ENCODE data around the gene LMO1.

GRCh38 chr11:8183111-8183510, 80.6 kb downstream of the LMO1 start:
- TF ChIP-seq, protein P1, sequence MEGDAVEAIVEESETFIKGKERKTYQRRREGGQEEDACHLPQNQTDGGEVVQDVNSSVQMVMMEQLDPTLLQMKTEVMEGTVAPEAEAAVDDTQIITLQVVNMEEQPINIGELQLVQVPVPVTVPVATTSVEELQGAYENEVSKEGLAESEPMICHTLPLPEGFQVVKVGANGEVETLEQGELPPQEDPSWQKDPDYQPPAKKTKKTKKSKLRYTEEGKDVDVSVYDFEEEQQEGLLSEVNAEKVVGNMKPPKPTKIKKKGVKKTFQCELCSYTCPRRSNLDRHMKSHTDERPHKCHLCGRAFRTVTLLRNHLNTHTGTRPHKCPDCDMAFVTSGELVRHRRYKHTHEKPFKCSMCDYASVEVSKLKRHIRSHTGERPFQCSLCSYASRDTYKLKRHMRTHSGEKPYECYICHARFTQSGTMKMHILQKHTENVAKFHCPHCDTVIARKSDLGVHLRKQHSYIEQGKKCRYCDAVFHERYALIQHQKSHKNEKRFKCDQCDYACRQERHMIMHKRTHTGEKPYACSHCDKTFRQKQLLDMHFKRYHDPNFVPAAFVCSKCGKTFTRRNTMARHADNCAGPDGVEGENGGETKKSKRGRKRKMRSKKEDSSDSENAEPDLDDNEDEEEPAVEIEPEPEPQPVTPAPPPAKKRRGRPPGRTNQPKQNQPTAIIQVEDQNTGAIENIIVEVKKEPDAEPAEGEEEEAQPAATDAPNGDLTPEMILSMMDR (IDR thresholded peaks at IDR 0.05), result no peak
- TF ChIP-seq POLR2A (IDR thresholded peaks at IDR 0.05), result no peak
